GM23248 (cell line): ENCODE data around the gene POLR1A. TPM values are rescaled to one million over a fixed set of nuclear protein-coding genes. Genes with fewer than 3 reads are reported as not detected.

ENCODE experiments used
- DNase-seq: peaks from one replicate; pipeline ENCODE4 v3.0.0-alpha.2; 2015
- H2AFZ ChIP-seq: fragments of 200-600 bp; sonication (generic); 2 replicates; pipeline ENCODE4 v1.6.1; 2016; ENCODE audit warnings: antibody characterized with exemption
- H3F3A ChIP-seq: fragments of 200-600 bp; sonication (generic); 2 replicates; pipeline ENCODE4 v1.6.1; 2016; ENCODE audit warnings: mild to moderate bottlenecking, antibody characterized with exemption, mixed run types; ENCODE audit not compliant: insufficient read depth
- H3K27ac ChIP-seq: fragments of 200-600 bp; sonication (generic); 2 replicates; pipeline ENCODE4 v1.5.1; 2016; ENCODE audit warnings: mild to moderate bottlenecking
- H3K27me3 ChIP-seq: fragments of 200-600 bp; sonication (generic); replicated peaks from 2 replicates; pipeline ENCODE4 v1.6.1; 2016; ENCODE audit warnings: mild to moderate bottlenecking; ENCODE audit not compliant: insufficient read depth
- H3K36me3 ChIP-seq: fragments of 200-600 bp; sonication (generic); 2 replicates; pipeline ENCODE4 v1.6.1; 2016; ENCODE audit warnings: low read depth, mild to moderate bottlenecking
- H3K4me1 ChIP-seq: fragments of 200-600 bp; sonication (generic); 2 replicates; pipeline ENCODE4 v1.6.1; 2016; ENCODE audit warnings: mild to moderate bottlenecking; ENCODE audit not compliant: insufficient read depth
- H3K4me2 ChIP-seq: fragments of 200-600 bp; sonication (generic); one replicate; pipeline ENCODE4 v1.6.1; 2016; ENCODE audit warnings: mild to moderate bottlenecking; ENCODE audit not compliant: unreplicated experiment
- H3K4me3 ChIP-seq: fragments of 200-600 bp; sonication (generic); 2 replicates; pipeline ENCODE4 v1.5.1; 2016; ENCODE audit warnings: mild to moderate bottlenecking
- H3K79me2 ChIP-seq: fragments of 200-600 bp; sonication (generic); 2 replicates; pipeline ENCODE4 v1.6.1; 2016; ENCODE audit warnings: mild to moderate bottlenecking; ENCODE audit not compliant: insufficient read depth
- H3K9ac ChIP-seq: fragments of 200-600 bp; sonication (generic); 2 replicates; pipeline ENCODE4 v1.6.1; 2016; ENCODE audit warnings: mild to moderate bottlenecking
- H3K9me2 ChIP-seq: fragments of 200-600 bp; sonication (generic); 2 replicates; pipeline ENCODE4 v1.6.1; 2016; ENCODE audit warnings: mixed run types, mild to moderate bottlenecking, moderate library complexity; ENCODE audit not compliant: insufficient read depth
- H3K9me3 ChIP-seq: fragments of 200-600 bp; sonication (generic); one replicate; pipeline ENCODE4 v1.6.1; 2017; ENCODE audit warnings: low read depth
- H4K20me1 ChIP-seq: fragments of 200-600 bp; sonication (generic); 2 replicates; pipeline ENCODE4 v1.6.0; 2016; ENCODE audit not compliant: insufficient read depth
- EZH2 ChIP-seq: fragments of 200-600 bp; sonication (generic); IDR thresholded peaks from 2 replicates; pipeline ENCODE4 v1.6.1; 2018; ENCODE audit warnings: antibody characterized with exemption, mild to moderate bottlenecking; ENCODE audit not compliant: insufficient read depth, poor library complexity, severe bottlenecking
- EZH2phosphoT487 ChIP-seq: fragments of 200-600 bp; sonication (generic); IDR thresholded peaks from 2 replicates; pipeline ENCODE4 v1.6.1; 2018; ENCODE audit warnings: antibody characterized with exemption, moderate library complexity, mild to moderate bottlenecking, low read depth; ENCODE audit not compliant: insufficient read depth
- WGBS, 2 experiments: methylation state at CpG; one replicate each; pipeline ENCODE4 v1.1.6; 2015 to 2017; ENCODE audit warnings: low lambda C conversion rate in 2 of 2, low coverage in 1 of 2; ENCODE audit errors: missing lambda C conversion rate in 2 of 2; 5-methylcytosine and 5-hydroxymethylcytosine counted together
- in situ Hi-C: fragments of 300-500 bp; cut with MboI; formaldehyde crosslinking; loops from 2 replicates; pipeline ENCODE4 v1.15.0; 2020
- polyA plus RNA-seq: library from polyadenylated mRNA; unstranded; fragments of >200 nt; fragmentation: Nextera tagmentation; extraction: Ambion mirVana; gene quantifications from 2 replicates; pipeline ENCODE4 v1.2.1, GENCODE V29; 2016
- total RNA-seq: library from RNA; depleted of rRNA; stranded (reverse); fragments of >200 nt; shearing (Covaris generic); gene quantifications from 2 replicates; pipeline ENCODE4 v1.2.3, GENCODE V29; 2014

POLR1A gene
- total and polyA plus RNA-seq, 2 experiments from 2014 or later, result 8.9 to 13.0 TPM

- no peak overlapping the region for H3K4me3 ChIP-seq
- H4K20me1 ChIP-seq, result no peaks in the 10 kb centered on the region
- no peak overlapping the region for H2AFZ ChIP-seq
- H3K4me1 ChIP-seq, result peaks cover 16% of the 10 kb centered on the region
- TF ChIP-seq EZH2 (no peak), EZH2phosphoT487 (no peak)
- H3K9me2 ChIP-seq, result no peaks in the 10 kb centered on the region
- H3K27ac ChIP-seq, result no peak overlapping the region
- H3K9ac ChIP-seq, result no peak overlapping the region
- H3F3A ChIP-seq, result 0 out of 2 replicates have a peak, but pooled peaks cover 6% of the 10 kb centered on the region
- no peaks in the 10 kb centered on the region for H3K36me3 ChIP-seq
- WGBS, 2 experiments, result 80 to 86% methylated on average over 7 of the region's 7 CpGs
- H3K79me2 ChIP-seq, result no peaks in the 10 kb centered on the region
- H3K27me3 ChIP-seq, result no peaks in the 10 kb centered on the region
- no peaks in the 10 kb centered on the region for H3K9me3 ChIP-seq
- no peak for DNase-seq
- H3K4me2 ChIP-seq, result no peak overlapping the region
- in situ Hi-C loops, result no loop called here
These were observed 116.8 kb downstream of the POLR1A start for GRCh38 chr2:85988914-85989270.

- Histone ChIP-seq H3K4me1 (peaks cover 13% of the 10 kb centered on the region), H2AFZ (peak overlapping the region; percentile 39), H3K9me2 (no peaks in the 10 kb centered on the region), H3K4me2 (no peak overlapping the region), H3K27me3 (no peaks in the 10 kb centered on the region), H3F3A (0 out of 2 replicates have a peak, but pooled peaks cover 6% of the 10 kb centered on the region), H3K36me3 (no peaks in the 10 kb centered on the region), H3K9me3 (no peaks in the 10 kb centered on the region), H3K79me2 (no peaks in the 10 kb centered on the region), H4K20me1 (no peaks in the 10 kb centered on the region), H3K27ac (no peak overlapping the region), H3K9ac (no peak overlapping the region), H3K4me3 (no peak overlapping the region)
- peak; percentile 14 for DNase-seq
- TF ChIP-seq EZH2 (no peak), EZH2phosphoT487 (no peak)
- in situ Hi-C loops, result no loop called here
- 55 to 61% methylated on average over 10 of the region's 10 CpGs for WGBS, 2 experiments
These were observed 117.3 kb downstream of the POLR1A start for GRCh38 chr2:85988175-85988913.

- 43 to 45% methylated on average over 6 of the region's 6 CpGs for WGBS, 2 experiments
These were observed 118.2 kb downstream of the POLR1A start for GRCh38 chr2:85987266-85988174.

GRCh38 chr2:85986121-85986520 is 119.6 kb downstream of the POLR1A start:
- Histone ChIP-seq H4K20me1 (no peaks in the 10 kb centered on the region), H3K4me3 (no peak overlapping the region), H3K9me3 (no peaks in the 10 kb centered on the region), H3K79me2 (no peaks in the 10 kb centered on the region), H3F3A (0 out of 2 replicates have a peak, but pooled peaks cover 6% of the 10 kb centered on the region), H3K9me2 (no peaks in the 10 kb centered on the region), H3K9ac (no peak overlapping the region), H3K27ac (no peak overlapping the region), H3K4me1 (peaks cover 13% of the 10 kb centered on the region), H3K36me3 (no peaks in the 10 kb centered on the region), H3K27me3 (no peaks in the 10 kb centered on the region), H2AFZ (no peak overlapping the region), H3K4me2 (no peak overlapping the region)
- 84 to 88% methylated on average over 9 of the region's 9 CpGs for WGBS, 2 experiments
- in situ Hi-C loops, result no loop called here
- TF ChIP-seq EZH2phosphoT487 (no peak), EZH2 (no peak)
- no peak for DNase-seq

More at GRCh38 chr2:85987266-85988174, 118.2 kb downstream of the POLR1A start:
- H2AFZ ChIP-seq, result peak overlapping the region; percentile 39; the same call in 1 of the 2 replicates
- no peaks in the 10 kb centered on the region for H3K27me3 ChIP-seq
- H3F3A ChIP-seq, result 0 out of 2 replicates have a peak, but pooled peaks cover 6% of the 10 kb centered on the region
- H3K79me2 ChIP-seq, result no peaks in the 10 kb centered on the region
- TF ChIP-seq EZH2phosphoT487 (no peak), EZH2 (no peak)
- H3K4me1 ChIP-seq, result peaks cover 13% of the 10 kb centered on the region
- H3K4me3 ChIP-seq, result no peak overlapping the region
- no peak for DNase-seq
- no peak overlapping the region for H3K9ac ChIP-seq
- H3K27ac ChIP-seq, result no peak overlapping the region
- in situ Hi-C loops, result no loop called here
- no peaks in the 10 kb centered on the region for H3K36me3 ChIP-seq
- no peaks in the 10 kb centered on the region for H3K9me2 ChIP-seq
- no peak overlapping the region for H3K4me2 ChIP-seq
- H3K9me3 ChIP-seq, result no peaks in the 10 kb centered on the region
- no peaks in the 10 kb centered on the region for H4K20me1 ChIP-seq
